HepG2 (cell line): ENCODE measurements around the gene SEC63. TPM values are rescaled to one million over a fixed set of nuclear protein-coding genes. Genes with fewer than 3 reads are reported as not detected.

Source experiments
- ARID5B ChIP-seq: IDR thresholded peaks from 2 replicates; pipeline ENCODE4 v1.4.0; 2020; ENCODE audit warnings: mild to moderate bottlenecking, missing genetic modification reagents
- BCL3 ChIP-seq: sonication (generic); formaldehyde crosslinking; IDR thresholded peaks from 2 replicates; pipeline ENCODE4 v1.5.1; 2020; ENCODE audit warnings: mild to moderate bottlenecking, missing genetic modification reagents, moderate library complexity
- DBP ChIP-seq: sonication (generic); formaldehyde crosslinking; IDR thresholded peaks from 2 replicates; pipeline ENCODE4 v1.4.0; 2020; ENCODE audit warnings: missing genetic modification reagents; ENCODE audit errors: not compliant biosample characterization
- DMAP1 ChIP-seq: IDR thresholded peaks from 2 replicates; pipeline ENCODE4 v1.6.1; 2016
- EHMT2 ChIP-seq: fragments of 200-600 bp; sonication (generic); IDR thresholded peaks from 2 replicates; pipeline ENCODE4 v1.7.0; 2017; ENCODE audit warnings: antibody characterized with exemption, low read depth, low read length, borderline replicate concordance
- HMGXB3 ChIP-seq: sonication (generic); formaldehyde crosslinking; IDR thresholded peaks from 2 replicates; pipeline ENCODE4 v1.4.0; 2020; ENCODE audit warnings: missing genetic modification reagents, borderline replicate concordance
- KDM2A ChIP-seq: sonication (generic); formaldehyde crosslinking; IDR thresholded peaks from 2 replicates; pipeline ENCODE4 v1.4.0; 2020; ENCODE audit warnings: low read depth, missing genetic modification reagents, borderline replicate concordance
- KDM3A ChIP-seq: IDR thresholded peaks from 2 replicates; pipeline ENCODE4 v1.6.1; 2018; ENCODE audit warnings: low read depth, missing compliant biosample characterization
- NAIF1 ChIP-seq: sonication (generic); formaldehyde crosslinking; IDR thresholded peaks from 2 replicates; pipeline ENCODE4 v1.5.0; 2020; ENCODE audit warnings: mild to moderate bottlenecking, missing genetic modification reagents, borderline replicate concordance
- NR2C2 ChIP-seq: sonication (generic); formaldehyde crosslinking; IDR thresholded peaks from 2 replicates; pipeline ENCODE4 v1.4.0; 2020; ENCODE audit warnings: missing genetic modification reagents, mild to moderate bottlenecking, moderate library complexity, borderline replicate concordance
- SALL1 ChIP-seq: sonication (generic); formaldehyde crosslinking; IDR thresholded peaks from 2 replicates; pipeline ENCODE4 v1.8.0; 2022; ENCODE audit warnings: mild to moderate bottlenecking, missing genetic modification reagents
- SALL2 ChIP-seq: sonication (generic); formaldehyde crosslinking; IDR thresholded peaks from 2 replicates; pipeline ENCODE4 v1.8.1; 2023; ENCODE audit warnings: mild to moderate bottlenecking, missing genetic modification reagents, inconsistent platforms
- SKIL ChIP-seq: sonication (generic); formaldehyde crosslinking; IDR thresholded peaks from 2 replicates; pipeline ENCODE4 v1.8.0; 2022; ENCODE audit warnings: missing genetic modification reagents, mild to moderate bottlenecking, moderate library complexity, borderline replicate concordance
- TEAD3 ChIP-seq: optimal IDR thresholded peaks from 2 replicates; pipeline ENCODE3; 2016; ENCODE audit warnings: borderline replicate concordance
- ZNF691 ChIP-seq: sonication (generic); formaldehyde crosslinking; IDR thresholded peaks from 2 replicates; pipeline ENCODE4 v1.4.0; 2020; ENCODE audit warnings: missing genetic modification reagents, low read depth, mild to moderate bottlenecking, borderline replicate concordance
- ZNF747 ChIP-seq: sonication (generic); formaldehyde crosslinking; IDR thresholded peaks from 2 replicates; pipeline ENCODE4 v1.8.1; 2023; ENCODE audit warnings: missing genetic modification reagents, mild to moderate bottlenecking, borderline replicate concordance
- polyA plus RNA-seq, 8 experiments: library from polyadenylated mRNA; depleted of rRNA in 3 of 8; stranded (reverse) in 7 of 8; unstranded in 1 of 8; fragments of >200 nt; fragmentation: Illumina TruSeq in 4 of 8; extraction: Trizol in 4 of 8; gene quantifications; 2 replicates each; pipeline versions ENCODE4 v1.2.1 to v1.2.3, GENCODE V29; 2011 to 2016; ENCODE audit warnings: low read depth in 4 of 8, missing spikeins in 1 of 8, mixed read lengths in 1 of 8; ENCODE audit not compliant: insufficient read depth in 1 of 8
- total RNA-seq, 5 experiments: library from RNA; depleted of rRNA; stranded (reverse); fragments of >200 nt; fragmentation: Illumina TruSeq; extraction: Trizol; gene quantifications; 2 replicates each; pipeline ENCODE4 v1.2.3, GENCODE V29; 2016; ENCODE audit warnings: low read depth in 1 of 5

The SEC63 gene
- total and polyA plus RNA-seq, 2 of the 13 experiments (the other 11 are each of a cell fraction or from before 2014, with no cell fraction given) = 20.2 to 45.9 TPM

GRCh38 chr6:107970255-107970654, 12.2 kb upstream of the SEC63 start (continued):
- TF ChIP-seq BCL3 (CRISPR knock-in tag) = no peak
- TF ChIP-seq DMAP1 = no peak
- TF ChIP-seq ZNF691 = no peak
- no peak for TF ChIP-seq KDM3A
- TF ChIP-seq HMGXB3 = no peak
- no peak for TF ChIP-seq SKIL (CRISPR knock-in tag)
- TF ChIP-seq NAIF1 (CRISPR knock-in tag) = no peak
- TF ChIP-seq SALL1 (CRISPR knock-in tag) = no peak
- TF ChIP-seq KDM2A (CRISPR knock-in tag) = no peak
- TF ChIP-seq ARID5B = peak; percentile 16; the same call in 1 of the 2 replicates
- TF ChIP-seq TEAD3 (CRISPR knock-in tag) = peak; percentile 35
- TF ChIP-seq EHMT2 = no peak
- TF ChIP-seq SALL2 (CRISPR knock-in tag) = no peak
- TF ChIP-seq DBP (CRISPR knock-in tag) = no peak
- no peak for TF ChIP-seq ZNF747 (CRISPR knock-in tag)
- TF ChIP-seq NR2C2 (CRISPR knock-in tag) = no peak
